Left kidney (tissue), 2 donors: Measurements from ENCODE around the gene GPR183. TPM values are rescaled to one million over a fixed set of nuclear protein-coding genes. Genes with fewer than 3 reads are reported as not detected.

Source experiments
- DNase-seq: peaks from one replicate; pipeline ENCODE4 v3.0.0-alpha.2; 2013
- polyA plus RNA-seq: library from polyadenylated mRNA; unstranded; fragments of 120-200 nt; gene quantifications from one replicate; pipeline ENCODE4 v1.2.1, GENCODE V29; 2013; ENCODE audit not compliant: insufficient read length

GPR183 gene
- polyA plus RNA-seq, 1 donor: 2.3 TPM

- DNase-seq: no peak
Measured at GRCh38 chr13:99339736-99340397, 32.7 kb upstream of the GPR183 start.

GRCh38 chr13:99339230-99339721, 32.1 kb upstream of the GPR183 start:
- no peak for DNase-seq

- no peak for DNase-seq
Measured at GRCh38 chr13:99335603-99336002, 28.4 kb upstream of the GPR183 start.

DNA sequence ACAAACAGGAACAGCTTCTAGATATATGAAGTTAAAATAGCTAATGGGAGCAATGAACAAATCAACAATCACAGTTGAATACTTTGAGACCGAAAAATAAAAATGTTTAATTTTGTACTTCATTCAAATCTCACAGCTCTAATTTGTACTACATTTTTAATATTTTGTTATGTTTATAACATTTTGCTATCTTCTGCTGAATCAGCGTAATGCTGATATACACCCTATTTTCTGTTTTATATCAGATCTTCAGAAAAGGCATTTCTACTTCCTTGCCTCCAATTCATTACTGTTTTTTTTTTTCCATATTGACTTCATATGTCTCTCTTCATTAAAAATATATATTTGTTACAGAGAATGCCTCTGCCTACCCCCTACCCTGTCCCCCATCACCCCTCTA, 27.9 kb upstream of the GPR183 start:
- no peak for DNase-seq

- DNase-seq: no peak
Measured at GRCh38 chr13:99334221-99334620, 27.0 kb upstream of the GPR183 start.

- no peak for DNase-seq
Measured at GRCh38 chr13:99332456-99332855, 25.3 kb upstream of the GPR183 start.

GRCh38 chr13:99331881-99332293, 24.7 kb upstream of the GPR183 start:
- no peak for DNase-seq

- no peak for DNase-seq
Measured at GRCh38 chr13:99330942-99331341, 23.7 kb upstream of the GPR183 start.

GRCh38 chr13:99329477-99329876, 22.3 kb upstream of the GPR183 start:
- DNase-seq: no peak

DNA sequence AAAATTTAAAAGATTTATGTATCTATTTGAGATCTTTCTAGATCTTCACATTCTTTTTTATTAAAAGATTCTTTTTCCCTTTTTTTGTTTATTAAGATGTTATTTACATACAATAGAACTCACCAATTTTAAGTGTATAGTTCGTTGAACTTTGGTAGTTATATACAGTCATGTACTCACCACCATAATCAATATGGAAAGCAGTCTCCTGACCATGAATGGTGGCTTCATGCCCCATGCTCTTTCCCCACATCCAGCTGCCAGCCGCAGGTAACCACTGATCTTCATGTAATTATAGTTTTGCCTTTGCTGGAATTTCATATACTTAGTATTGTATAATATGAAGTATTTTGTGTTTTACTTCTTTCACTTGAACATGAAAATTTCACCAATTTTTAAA, 20.6 kb upstream of the GPR183 start:
- no peak for DNase-seq

- no peak for DNase-seq
Measured at GRCh38 chr13:99327126-99327525, 19.9 kb upstream of the GPR183 start.

- no peak for DNase-seq
Measured at GRCh38 chr13:99326012-99326411, 18.8 kb upstream of the GPR183 start.

GRCh38 chr13:99323488-99323887, 16.3 kb upstream of the GPR183 start:
- DNase-seq: no peak

GRCh38 chr13:99322297-99323103, 15.3 kb upstream of the GPR183 start:
- DNase-seq: no peak

- DNase-seq: no peak
Measured at GRCh38 chr13:99321709-99322108, 14.5 kb upstream of the GPR183 start.

DNA sequence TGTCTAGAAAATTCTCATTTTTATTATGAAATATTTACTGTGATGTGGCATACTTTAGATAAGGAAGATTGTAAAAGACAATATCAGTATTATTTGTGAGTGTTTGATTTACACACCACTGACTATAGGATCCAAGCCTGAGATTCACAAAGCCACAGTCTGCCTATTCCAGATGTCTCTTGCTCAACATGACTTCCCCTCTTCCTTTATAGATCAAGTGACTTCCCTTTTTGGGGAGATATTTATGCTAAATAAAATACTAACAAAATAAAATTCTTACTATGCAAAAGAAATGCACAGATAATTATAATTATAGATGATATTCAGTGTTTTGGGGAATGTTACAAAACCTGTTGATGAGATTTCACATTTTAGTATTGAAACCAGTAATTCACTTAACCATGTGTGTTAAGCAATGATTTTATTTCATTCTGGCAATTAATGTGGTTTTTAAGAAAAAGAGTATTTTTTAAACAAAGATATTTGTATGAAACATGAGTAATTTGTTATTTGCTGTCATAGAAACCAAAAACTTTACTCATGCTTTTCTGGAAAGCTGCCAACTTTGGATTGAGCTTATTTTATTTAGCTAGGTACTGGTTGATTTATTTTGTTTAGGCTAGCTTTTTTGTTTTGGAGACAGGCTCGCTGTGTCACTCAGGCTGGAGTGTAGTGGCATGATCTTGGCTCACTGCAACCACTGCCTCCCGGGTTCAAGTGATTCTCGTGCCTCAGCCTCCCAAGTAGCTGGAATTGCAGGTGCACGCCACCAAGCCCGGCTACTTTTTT, 13.7 kb upstream of the GPR183 start:
- DNase-seq: no peak

DNA sequence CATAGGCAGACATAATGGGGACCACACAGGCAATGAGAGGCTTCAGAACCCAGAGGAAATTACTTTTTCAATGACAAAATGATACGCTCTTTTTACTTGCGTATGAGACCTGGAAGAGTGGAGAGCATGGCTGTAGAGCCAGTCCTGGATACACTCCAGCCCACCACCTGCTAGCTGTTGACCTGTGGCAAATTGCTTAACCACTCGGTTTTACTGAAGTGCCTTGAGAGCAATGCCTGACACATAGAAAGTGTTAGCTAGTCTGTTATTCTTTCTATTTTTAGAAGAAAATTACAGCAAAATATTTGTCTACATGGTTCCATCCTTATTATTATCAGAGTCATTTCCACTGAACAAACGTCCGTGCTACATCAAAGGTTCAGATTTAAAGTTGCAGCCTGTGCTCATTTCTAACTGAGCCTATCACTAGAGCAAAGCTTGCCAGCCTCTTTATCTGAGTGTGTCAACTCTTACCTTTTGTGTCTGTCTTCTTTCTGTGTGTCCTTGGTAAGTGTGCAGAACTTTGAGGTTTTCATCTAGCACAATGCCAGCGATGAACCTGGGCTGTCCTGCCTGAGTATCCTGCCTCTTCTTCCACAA, 9.6 kb upstream of the GPR183 start:
- DNase-seq: no peak

DNA sequence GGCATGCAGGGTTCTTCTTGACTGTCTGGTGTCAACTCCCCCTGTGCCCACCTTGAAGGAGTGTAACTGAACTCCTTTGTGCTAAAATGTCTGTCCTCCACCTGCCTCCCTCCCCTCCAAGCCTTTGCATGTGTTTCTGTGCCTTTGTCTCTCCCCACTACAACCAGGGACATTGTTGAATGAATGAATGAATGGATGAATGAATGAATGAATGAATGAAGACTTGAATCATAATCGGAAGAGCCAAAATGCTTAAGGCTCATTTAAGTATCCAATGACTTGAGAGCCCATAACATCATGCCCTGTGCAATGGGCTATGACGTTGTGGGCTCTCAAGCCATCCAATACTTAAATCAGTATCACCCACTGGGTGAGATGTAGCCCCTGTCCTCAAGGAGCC, 9.0 kb upstream of the GPR183 start:
- DNase-seq: no peak

DNA sequence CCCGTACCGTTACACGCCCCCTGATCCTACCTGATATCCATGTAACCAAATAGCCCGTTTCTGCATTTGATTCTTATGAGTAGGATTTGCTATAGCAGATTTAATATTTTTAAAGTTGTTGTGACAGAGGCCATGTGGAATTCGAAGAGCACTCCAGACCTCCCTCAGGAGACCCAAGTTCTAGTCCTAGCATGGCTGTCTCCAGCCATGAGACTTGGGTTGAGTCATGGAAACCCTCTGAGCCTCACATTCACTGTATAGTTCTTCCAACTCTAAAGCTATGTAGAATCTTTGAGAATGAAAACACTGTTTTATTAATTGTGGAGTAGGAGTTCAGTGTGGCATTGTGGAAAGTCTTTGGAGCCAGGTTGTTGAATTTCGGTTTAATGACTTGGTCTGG, 8.0 kb upstream of the GPR183 start:
- no peak for DNase-seq

DNA sequence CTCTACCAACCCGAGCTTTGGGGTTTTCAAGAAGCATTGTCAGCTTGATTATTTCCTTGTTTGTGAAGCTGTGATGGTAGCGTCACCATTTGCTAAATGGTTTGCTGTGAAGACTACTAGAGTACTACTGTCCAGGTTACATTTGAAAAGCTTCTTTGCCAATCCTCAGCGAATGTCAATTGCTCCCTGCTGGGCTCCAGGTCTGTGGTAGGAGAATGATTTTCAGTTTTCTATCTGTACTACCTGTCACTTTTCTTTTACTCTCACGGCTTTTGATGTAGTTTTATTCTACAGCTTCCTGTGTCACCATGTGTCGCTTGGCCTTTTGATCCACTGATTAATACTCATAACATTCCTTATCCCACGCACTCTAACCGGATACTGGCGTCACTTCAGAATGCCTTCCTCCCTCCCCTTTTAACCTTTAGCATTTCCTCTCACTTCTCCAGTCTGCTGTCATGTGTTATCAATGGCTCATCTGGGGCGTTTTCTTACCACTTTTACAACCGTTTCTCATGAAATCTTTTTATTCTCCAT, 7.5 kb upstream of the GPR183 start:
- no peak for DNase-seq

- DNase-seq: no peak
Measured at GRCh38 chr13:99313941-99314340, 6.7 kb upstream of the GPR183 start.

- DNase-seq: no peak
Measured at GRCh38 chr13:99313501-99313900, 6.3 kb upstream of the GPR183 start.
